Fibroblast of lung (primary cell): ENCODE results near the gene MAP1A. TPM values are rescaled to one million over a fixed set of nuclear protein-coding genes. Genes with fewer than 3 reads are reported as not detected.

Experiments
- DNase-seq, 2 donors: peaks; one replicate each; pipeline versions ENCODE4 v3.0.0 to v3.0.0-alpha.2; 2010; ENCODE audit warnings: low read depth in 2 of 2
- H2AFZ ChIP-seq: 2 replicates; pipeline ENCODE4 v1.5.1; 2012; ENCODE audit warnings: low read length, control low read depth, inconsistent platforms
- H3K27ac ChIP-seq: 2 replicates; pipeline ENCODE4 v1.5.1; 2011; ENCODE audit warnings: low read length, control low read depth; ENCODE audit not compliant: insufficient read depth
- H3K27me3 ChIP-seq: 2 replicates; pipeline ENCODE4 v1.5.1; 2011; ENCODE audit warnings: mild to moderate bottlenecking, low read length; ENCODE audit not compliant: control insufficient read depth, insufficient read depth
- H3K36me3 ChIP-seq: 2 replicates; pipeline ENCODE4 v1.5.1; 2011; ENCODE audit warnings: low read length; ENCODE audit not compliant: control insufficient read depth, insufficient read depth
- H3K4me1 ChIP-seq: 2 replicates; pipeline ENCODE4 v1.5.1; 2011; ENCODE audit warnings: low read length; ENCODE audit not compliant: control insufficient read depth, insufficient read depth; ENCODE audit errors: extremely low read depth
- H3K4me2 ChIP-seq: 2 replicates; pipeline ENCODE4 v1.5.1; 2011; ENCODE audit warnings: low read length, control low read depth; ENCODE audit not compliant: insufficient read depth; ENCODE audit errors: extremely low read depth
- H3K4me3 ChIP-seq, 4 experiments: fragments of 200-600 bp in 1 of 4; sonication (generic) in 1 of 4; replicated peaks in 1 of 4; 2 replicates each; pipeline ENCODE4 v1.5.1; 2011 to 2016; ENCODE audit warnings: low read length in 4 of 4, low read depth in 3 of 4, mild to moderate bottlenecking in 3 of 4, control low read depth in 2 of 4, inconsistent platforms in 1 of 4, mixed read lengths in 1 of 4; ENCODE audit not compliant: insufficient read depth in 1 of 4; ENCODE audit errors: control extremely low read depth in 1 of 4
- H3K79me2 ChIP-seq: 2 replicates; pipeline ENCODE4 v1.5.1; 2012; ENCODE audit warnings: mild to moderate bottlenecking, low read length, inconsistent platforms; ENCODE audit not compliant: control insufficient read depth, insufficient read depth
- H3K9ac ChIP-seq: 2 replicates; pipeline ENCODE4 v1.5.1; 2011; ENCODE audit warnings: mild to moderate bottlenecking, low read length, control low read depth; ENCODE audit not compliant: insufficient read depth
- H3K9me3 ChIP-seq: 2 replicates; pipeline ENCODE4 v1.5.1; 2012; ENCODE audit warnings: low read depth, low read length; ENCODE audit not compliant: control insufficient read depth, insufficient read depth
- H4K20me1 ChIP-seq: 2 replicates; pipeline ENCODE4 v1.5.1; 2011; ENCODE audit warnings: low read length; ENCODE audit not compliant: control insufficient read depth, insufficient read depth; ENCODE audit errors: extremely low read depth
- EZH2 ChIP-seq: IDR thresholded peaks from 2 replicates; pipeline ENCODE4 v1.5.1; 2012; ENCODE audit warnings: low read length, control low read depth, mild to moderate bottlenecking; ENCODE audit errors: missing control alignments
- polyA plus RNA-seq, 2 donors: library from polyadenylated mRNA; depleted of rRNA in 1 of 2; stranded (reverse) in 1 of 2; unstranded in 1 of 2; fragments of >200 nt; gene quantifications; 2 replicates each; pipeline ENCODE4 v1.2.1, GENCODE V29; 2011 to 2012; ENCODE audit warnings: missing spikeins in 1 of 2
- total RNA-seq: library from RNA; depleted of rRNA; stranded (reverse); fragments of >200 nt; gene quantifications from 2 replicates; pipeline ENCODE4 v1.2.1, GENCODE V29; 2014
- TF ChIP-seq, protein P1 (sequence below), 2 donors: IDR thresholded peaks in 1 of 2; conservative IDR thresholded peaks in 1 of 2; 1 replicate in 1 of 2; 2 replicates in 1 of 2; pipeline ENCODE4 v1.5.1; 2011 to 2012; ENCODE audit warnings: low read length in 2 of 2, control low read depth in 1 of 2, inconsistent platforms in 1 of 2, low read depth in 1 of 2, mild to moderate bottlenecking in 1 of 2

Gene MAP1A
- total and polyA plus RNA-seq, 2 donors (not counting 1 experiment from before 2014, with no cell fraction given), result 51.2 to 201 TPM

GRCh38 chr15:43492266-43492665, 25.1 kb upstream of the MAP1A start:
- TF ChIP-seq, protein P1, sequence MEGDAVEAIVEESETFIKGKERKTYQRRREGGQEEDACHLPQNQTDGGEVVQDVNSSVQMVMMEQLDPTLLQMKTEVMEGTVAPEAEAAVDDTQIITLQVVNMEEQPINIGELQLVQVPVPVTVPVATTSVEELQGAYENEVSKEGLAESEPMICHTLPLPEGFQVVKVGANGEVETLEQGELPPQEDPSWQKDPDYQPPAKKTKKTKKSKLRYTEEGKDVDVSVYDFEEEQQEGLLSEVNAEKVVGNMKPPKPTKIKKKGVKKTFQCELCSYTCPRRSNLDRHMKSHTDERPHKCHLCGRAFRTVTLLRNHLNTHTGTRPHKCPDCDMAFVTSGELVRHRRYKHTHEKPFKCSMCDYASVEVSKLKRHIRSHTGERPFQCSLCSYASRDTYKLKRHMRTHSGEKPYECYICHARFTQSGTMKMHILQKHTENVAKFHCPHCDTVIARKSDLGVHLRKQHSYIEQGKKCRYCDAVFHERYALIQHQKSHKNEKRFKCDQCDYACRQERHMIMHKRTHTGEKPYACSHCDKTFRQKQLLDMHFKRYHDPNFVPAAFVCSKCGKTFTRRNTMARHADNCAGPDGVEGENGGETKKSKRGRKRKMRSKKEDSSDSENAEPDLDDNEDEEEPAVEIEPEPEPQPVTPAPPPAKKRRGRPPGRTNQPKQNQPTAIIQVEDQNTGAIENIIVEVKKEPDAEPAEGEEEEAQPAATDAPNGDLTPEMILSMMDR (conservative IDR thresholded peaks at IDR 0.05 in 1 of 2, IDR thresholded peaks at IDR 0.05 in 1 of 2; ENCODE audit: low read depth in 1 of 2, low read length in 2 of 2), result no peak
- no peak for TF ChIP-seq EZH2
- DNase-seq, result no peak
- Histone ChIP-seq H2AFZ (no peak overlapping the region), H3K27me3 (no peaks in the 10 kb centered on the region), H3K4me1 (peaks cover 5% of the 10 kb centered on the region), H3K79me2 (peaks cover 8% of the 10 kb centered on the region), H3K9ac (peak overlapping the region; percentile 49), H3K4me3 (peak overlapping the region; percentile 76 to 88 (median 82)), H4K20me1 (no peaks in the 10 kb centered on the region), H3K9me3 (no peaks in the 10 kb centered on the region), H3K4me2 (peak overlapping the region; percentile 87), H3K27ac (peak overlapping the region; percentile 95), H3K36me3 (peaks cover 4% of the 10 kb centered on the region)

DNA sequence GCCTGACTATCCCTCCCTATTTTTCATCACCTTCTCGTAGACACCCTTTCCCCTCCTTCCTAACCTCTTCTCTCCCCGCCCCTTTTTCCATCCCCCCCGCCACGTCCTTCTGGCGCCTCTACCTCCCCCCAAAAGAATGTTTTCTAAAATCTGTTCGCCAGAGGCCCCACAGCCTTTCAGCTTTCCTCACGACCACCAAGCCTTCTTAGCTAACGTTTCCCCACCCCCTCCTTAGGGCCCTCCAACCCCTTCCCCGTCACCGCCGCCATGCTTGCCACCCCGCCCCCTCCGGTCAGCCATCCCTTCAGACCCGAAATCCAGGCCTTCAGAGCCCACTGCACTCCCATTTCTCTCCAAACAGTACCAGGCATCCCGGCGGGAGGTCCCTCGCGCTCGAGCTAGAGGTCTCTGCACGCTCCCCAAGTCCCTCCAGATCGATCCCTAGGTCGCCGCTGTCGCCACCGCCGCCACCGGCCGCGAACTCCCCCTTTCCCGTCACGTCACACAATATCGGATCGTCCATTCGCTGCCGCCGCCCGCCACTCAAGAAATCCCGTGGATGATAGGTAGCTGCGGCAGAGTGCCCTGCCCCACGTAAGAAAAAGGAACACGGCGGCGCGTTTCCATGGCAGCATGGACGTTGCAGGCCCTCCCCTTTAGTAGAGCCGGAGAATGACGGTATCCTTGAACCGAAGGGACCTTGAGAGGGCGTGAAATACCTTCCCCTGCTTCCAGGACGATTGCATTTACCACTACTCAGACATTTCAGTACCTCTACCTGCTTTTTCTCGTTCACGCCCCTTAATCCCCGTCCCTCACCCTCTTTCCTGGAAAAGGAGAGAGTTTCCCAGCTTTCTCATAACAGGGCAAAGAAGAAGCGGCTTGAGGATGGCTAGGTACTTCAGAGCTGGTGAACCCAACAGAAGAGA, 24.5 kb upstream of the MAP1A start, which contains the start of gene TP53BP1:
TP53BP1 (minus strand) TSS at position 484 of the 929 bp plus-strand sequence; CDS start at position 371, 113 bp downstream.
- peak within 1 kb of the TSS; percentile 95 for H3K27ac ChIP-seq
- DNase-seq, result peak; percentile 92 to 96
- H3K27me3 ChIP-seq, result no peaks in the 10 kb centered on the region
- H2AFZ ChIP-seq, result peak within 1 kb of the TSS; percentile 96
- H3K9me3 ChIP-seq, result no peaks in the 10 kb centered on the region
- no peaks in the 10 kb centered on the region for H4K20me1 ChIP-seq
- H3K4me1 ChIP-seq, result peaks cover 5% of the 10 kb centered on the region
- H3K79me2 ChIP-seq, result peaks cover 8% of the 10 kb centered on the region
- peak within 1 kb of the TSS; percentile 87 for H3K4me2 ChIP-seq
- peaks cover 2% of the 10 kb centered on the region for H3K36me3 ChIP-seq
- TF ChIP-seq, protein P1 (conservative IDR thresholded peaks at IDR 0.05 in 1 of 2, IDR thresholded peaks at IDR 0.05 in 1 of 2; ENCODE audit: low read depth in 1 of 2, low read length in 2 of 2), result no peak
- TF ChIP-seq EZH2, result no peak
- H3K9ac ChIP-seq, result peak within 1 kb of the TSS; percentile 95
- peak within 1 kb of the TSS; percentile 76 to 88 (median 82) for H3K4me3 ChIP-seq

GRCh38 chr15:43493703-43494472, 23.5 kb upstream of the MAP1A start:
- Histone ChIP-seq H3K27ac (peak overlapping the region; percentile 95), H3K36me3 (no peaks in the 10 kb centered on the region), H3K9ac (no peak overlapping the region), H3K4me1 (peaks cover 5% of the 10 kb centered on the region), H2AFZ (peak overlapping the region; percentile 91), H3K4me3 (peak overlapping the region; percentile 76 to 88 (median 82)), H4K20me1 (no peaks in the 10 kb centered on the region), H3K79me2 (peaks cover 8% of the 10 kb centered on the region), H3K4me2 (peak overlapping the region; percentile 87), H3K9me3 (no peaks in the 10 kb centered on the region), H3K27me3 (no peaks in the 10 kb centered on the region)
- no peak for TF ChIP-seq EZH2
- TF ChIP-seq, protein P1 (conservative IDR thresholded peaks at IDR 0.05 in 1 of 2, IDR thresholded peaks at IDR 0.05 in 1 of 2; ENCODE audit: low read depth in 1 of 2, low read length in 2 of 2), result no peak
- DNase-seq, result no peak
